ENCODE measurements around the gene TRPV5.

DNA sequence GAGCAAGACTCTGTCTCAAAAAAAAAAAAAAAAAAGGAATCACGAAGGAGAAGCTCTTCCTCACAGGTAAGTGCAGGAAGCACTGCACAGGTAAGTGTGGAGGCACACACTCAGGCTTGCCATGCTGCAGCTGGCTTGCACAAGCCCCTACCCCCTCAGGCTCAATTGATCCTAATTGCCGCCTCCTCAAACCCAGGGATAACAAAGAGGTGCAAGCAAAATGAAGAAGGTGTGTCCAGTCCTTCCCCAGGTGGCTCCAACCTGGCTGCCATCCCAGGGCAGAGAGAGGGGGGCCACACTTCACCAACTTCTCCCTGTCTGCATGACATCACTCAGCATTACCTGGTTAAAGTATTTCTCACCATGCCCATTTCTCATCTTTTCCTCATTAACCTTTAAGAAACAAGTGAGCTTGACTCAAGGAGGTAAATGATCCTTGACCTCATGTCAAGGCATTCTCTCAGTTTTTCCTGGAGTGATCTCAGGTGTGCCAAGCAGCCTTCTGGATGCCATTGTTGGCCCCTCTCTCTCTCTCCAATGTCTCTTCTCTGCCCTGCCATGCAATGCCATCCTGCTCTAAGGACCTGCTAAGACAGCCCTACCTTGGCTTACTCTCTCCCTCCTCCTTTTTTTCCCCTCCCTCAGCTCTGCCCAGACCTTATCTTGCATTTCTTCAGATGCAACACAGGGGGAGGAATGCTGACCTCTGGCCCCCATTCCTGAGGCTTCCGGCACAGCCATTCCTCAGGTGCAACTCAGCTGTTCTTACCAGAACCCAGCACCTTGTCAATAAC, 35.0 kb downstream of the TRPV5 start:
- TF ChIP-seq, protein P1, sequence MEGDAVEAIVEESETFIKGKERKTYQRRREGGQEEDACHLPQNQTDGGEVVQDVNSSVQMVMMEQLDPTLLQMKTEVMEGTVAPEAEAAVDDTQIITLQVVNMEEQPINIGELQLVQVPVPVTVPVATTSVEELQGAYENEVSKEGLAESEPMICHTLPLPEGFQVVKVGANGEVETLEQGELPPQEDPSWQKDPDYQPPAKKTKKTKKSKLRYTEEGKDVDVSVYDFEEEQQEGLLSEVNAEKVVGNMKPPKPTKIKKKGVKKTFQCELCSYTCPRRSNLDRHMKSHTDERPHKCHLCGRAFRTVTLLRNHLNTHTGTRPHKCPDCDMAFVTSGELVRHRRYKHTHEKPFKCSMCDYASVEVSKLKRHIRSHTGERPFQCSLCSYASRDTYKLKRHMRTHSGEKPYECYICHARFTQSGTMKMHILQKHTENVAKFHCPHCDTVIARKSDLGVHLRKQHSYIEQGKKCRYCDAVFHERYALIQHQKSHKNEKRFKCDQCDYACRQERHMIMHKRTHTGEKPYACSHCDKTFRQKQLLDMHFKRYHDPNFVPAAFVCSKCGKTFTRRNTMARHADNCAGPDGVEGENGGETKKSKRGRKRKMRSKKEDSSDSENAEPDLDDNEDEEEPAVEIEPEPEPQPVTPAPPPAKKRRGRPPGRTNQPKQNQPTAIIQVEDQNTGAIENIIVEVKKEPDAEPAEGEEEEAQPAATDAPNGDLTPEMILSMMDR (IDR thresholded peaks at IDR 0.05) = no peak
- no peak for TF ChIP-seq POLR2AphosphoS5 (IDR thresholded peaks at IDR 0.05)
- TF ChIP-seq POLR2A (IDR thresholded peaks at IDR 0.05) = no peak
- no peak for TF ChIP-seq EP300 (IDR thresholded peaks at IDR 0.05)
